GM12874 (cell line): ENCODE results near the gene MRPS34.

Experiments
- TF ChIP-seq, protein P1 (sequence below): IDR thresholded peaks from 2 replicates; pipeline ENCODE4 v1.5.1; 2011; ENCODE audit warnings: low read depth, mild to moderate bottlenecking, control low read depth, low read length, moderate library complexity; ENCODE audit not compliant: insufficient read depth

MRPS34 gene

DNA sequence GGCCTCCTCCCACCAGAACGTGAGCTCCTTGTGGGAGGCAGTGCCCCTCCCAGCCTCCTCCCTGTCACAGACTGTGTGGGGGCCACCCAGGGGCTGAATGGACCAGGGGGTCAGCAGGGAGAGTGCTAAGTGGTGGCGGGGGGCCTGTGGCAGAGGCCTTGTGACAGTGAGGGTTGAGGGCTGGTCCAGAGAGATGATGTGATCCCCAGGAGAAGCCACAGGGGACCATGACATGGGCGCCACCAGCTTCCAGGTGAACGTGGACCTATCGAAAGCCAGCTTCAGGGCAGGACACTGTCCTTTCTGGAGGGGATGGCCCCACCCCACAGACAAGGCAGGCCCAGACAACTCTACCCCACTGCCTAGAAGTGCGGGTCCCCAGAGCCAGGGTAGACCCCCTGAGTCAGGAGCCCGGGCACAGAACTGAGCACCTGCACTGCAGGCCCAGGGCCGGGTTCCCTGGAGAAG, 6.3 kb upstream of the MRPS34 start:
- TF ChIP-seq, protein P1, sequence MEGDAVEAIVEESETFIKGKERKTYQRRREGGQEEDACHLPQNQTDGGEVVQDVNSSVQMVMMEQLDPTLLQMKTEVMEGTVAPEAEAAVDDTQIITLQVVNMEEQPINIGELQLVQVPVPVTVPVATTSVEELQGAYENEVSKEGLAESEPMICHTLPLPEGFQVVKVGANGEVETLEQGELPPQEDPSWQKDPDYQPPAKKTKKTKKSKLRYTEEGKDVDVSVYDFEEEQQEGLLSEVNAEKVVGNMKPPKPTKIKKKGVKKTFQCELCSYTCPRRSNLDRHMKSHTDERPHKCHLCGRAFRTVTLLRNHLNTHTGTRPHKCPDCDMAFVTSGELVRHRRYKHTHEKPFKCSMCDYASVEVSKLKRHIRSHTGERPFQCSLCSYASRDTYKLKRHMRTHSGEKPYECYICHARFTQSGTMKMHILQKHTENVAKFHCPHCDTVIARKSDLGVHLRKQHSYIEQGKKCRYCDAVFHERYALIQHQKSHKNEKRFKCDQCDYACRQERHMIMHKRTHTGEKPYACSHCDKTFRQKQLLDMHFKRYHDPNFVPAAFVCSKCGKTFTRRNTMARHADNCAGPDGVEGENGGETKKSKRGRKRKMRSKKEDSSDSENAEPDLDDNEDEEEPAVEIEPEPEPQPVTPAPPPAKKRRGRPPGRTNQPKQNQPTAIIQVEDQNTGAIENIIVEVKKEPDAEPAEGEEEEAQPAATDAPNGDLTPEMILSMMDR, result no peak

DNA sequence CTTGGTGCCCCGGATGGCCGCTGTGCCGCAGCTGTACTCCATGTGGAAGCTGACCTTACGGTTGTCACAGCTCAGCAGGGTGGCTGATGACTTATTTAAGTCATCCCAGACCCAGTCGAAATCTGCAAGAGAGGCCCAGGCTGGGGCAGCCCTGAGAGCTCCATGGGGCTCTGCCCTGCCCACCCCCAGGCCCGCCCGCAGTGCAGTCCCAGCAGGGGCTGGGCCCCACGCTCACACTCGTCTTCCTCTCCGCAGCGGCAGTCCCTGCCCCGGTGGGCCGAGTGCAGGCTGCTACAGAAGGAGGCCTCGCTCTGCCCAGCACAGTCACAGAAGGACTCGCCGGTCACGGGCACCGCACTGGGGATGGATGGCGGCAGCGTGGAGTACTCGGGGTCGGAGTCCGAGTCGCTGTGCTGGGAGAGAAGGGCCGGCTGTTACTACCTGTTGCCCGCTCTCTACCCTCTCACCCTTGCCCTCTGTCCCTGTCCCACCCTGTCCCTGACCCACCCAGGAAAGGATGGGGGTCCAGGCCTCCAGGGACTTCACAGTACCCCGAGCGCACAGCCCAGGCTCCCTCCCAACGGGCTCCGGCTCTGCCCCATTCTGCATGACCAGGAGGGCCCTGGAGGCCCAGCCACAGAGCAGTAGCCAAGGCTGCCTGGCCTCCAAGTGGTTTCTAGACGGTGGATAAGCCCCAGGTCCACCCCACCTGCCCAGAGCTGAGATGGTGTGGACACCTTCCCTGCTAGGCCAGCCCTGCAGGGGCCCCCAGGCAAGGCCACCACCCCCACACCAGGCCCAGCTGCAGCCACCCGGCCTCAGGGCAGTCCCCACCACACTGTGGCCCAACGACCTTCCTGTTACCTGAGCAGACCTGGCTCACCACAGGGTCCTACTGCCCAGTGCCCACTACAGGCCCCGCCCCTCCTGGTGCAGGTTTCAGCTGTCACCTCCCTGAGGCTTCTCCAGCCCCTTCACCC, 5.6 kb upstream of the MRPS34 start:
- TF ChIP-seq, protein P1, result no peak

DNA sequence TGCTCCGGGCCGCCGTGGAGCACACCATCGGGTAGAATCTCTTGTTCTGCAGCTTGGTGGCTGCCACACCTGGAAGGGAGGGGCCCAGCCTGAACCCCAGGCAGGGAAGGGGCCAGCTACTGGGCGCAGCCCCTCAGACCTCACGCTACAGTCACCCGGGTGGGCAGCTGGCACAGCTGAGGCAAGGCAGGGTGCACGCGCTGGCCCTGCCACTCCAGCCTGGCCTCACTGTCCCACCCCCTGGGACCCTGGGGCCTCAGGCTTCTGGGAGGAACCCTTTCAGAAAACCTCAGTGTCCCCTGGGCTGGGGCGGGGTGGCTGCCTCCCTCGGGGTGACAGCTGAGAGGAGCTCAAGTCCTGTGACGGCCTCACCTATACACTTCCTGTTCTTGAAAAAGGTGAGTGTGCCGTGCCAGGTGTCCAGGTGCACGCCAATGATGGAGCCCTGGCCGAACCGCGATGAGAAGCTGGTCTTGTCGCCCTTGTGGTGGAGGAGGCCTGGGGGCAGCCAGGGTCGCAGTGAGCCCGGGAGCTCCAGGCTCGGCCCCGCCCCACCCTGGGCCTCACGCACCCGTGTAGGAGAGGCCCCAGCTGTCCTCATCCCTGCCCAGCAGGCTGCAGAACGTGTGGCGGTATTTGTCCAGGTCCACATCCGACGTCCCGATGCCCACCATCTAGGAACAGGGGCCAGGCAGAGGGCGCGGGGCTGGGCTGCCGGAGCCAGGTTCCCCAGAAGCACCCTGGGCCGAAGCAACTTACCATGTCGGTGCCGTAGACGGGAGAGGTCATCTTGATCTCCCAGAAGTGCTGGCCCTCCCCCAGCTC, 4.7 kb upstream of the MRPS34 start:
- TF ChIP-seq, protein P1, result no peak

- TF ChIP-seq, protein P1, result no peak
Observed at GRCh38 chr16:1776991-1777374, 4.0 kb upstream of the MRPS34 start.

DNA sequence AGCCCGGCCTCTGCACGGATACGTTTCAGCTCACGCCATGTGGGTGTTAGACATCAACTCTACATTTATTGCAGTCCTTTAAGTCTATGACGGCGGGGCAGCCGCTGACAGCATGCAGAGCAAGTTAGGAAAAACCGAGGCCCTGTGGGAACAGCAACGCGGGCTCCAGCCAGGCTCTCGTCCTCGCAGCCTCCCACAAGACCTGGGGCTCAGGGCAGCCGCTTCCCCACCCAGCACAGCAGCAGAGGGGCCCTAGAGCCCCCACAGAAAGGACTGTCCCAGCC, 3.7 kb upstream of the MRPS34 start:
- TF ChIP-seq, protein P1, result no peak

GRCh38 chr16:1775846-1776671, 3.1 kb upstream of the MRPS34 start:
- TF ChIP-seq, protein P1, result no peak
